IMR-90 (cell line): ENCODE measurements around the gene ANKMY1. TPM values are rescaled to one million over a fixed set of nuclear protein-coding genes. Genes with fewer than 3 reads are reported as not detected.

ENCODE experiments used
- ATAC-seq: fragments of 200-7000 bp; cut with Tn5 transposase; 2 replicates; pipeline ENCODE4 v1.9.1; 2020; ENCODE audit warnings: low read depth, mild to moderate bottlenecking, moderate library complexity
- BruUV-seq: library from RNA; stranded (reverse); fragments of 400-500 nt; replicated peaks from 2 replicates; lab custom pipeline; 2021; lab: Mats Ljungman, UMichigan
- CTCF ChIA-PET: fragments of 300-600 bp; formaldehyde crosslinking; extraction: SDS; loops from one replicate; lab custom pipeline; 2021; ENCODE audit warnings: antibody characterized with exemption; lab: Yijun Ruan, JAX
- POLR2A ChIA-PET: fragments of 300-600 bp; sonication (Branson Sonifier 250); formaldehyde crosslinking; loops from one replicate; lab custom pipeline; 2022; ENCODE audit warnings: antibody characterized with exemption; ENCODE audit not compliant: unreplicated experiment; lab: Charles Lee
- DNase-seq: peaks from one replicate; pipeline ENCODE4 v3.0.0; 2013
- H2AFZ ChIP-seq: replicated peaks from 2 replicates; pipeline ENCODE3; 2013; ENCODE audit warnings: low read length, mild to moderate bottlenecking; ENCODE audit not compliant: poor library complexity
- H2AK5ac ChIP-seq: 2 replicates; pipeline ENCODE4 v1.6.1; 2013; ENCODE audit warnings: low read depth, low read length, inconsistent platforms
- H2AK9ac ChIP-seq: replicated peaks from 2 replicates; pipeline ENCODE3; 2013; ENCODE audit warnings: mild to moderate bottlenecking, low read depth, low read length, moderate library complexity; ENCODE audit not compliant: poor library complexity
- H2BK120ac ChIP-seq: 2 replicates; pipeline ENCODE4 v1.6.1; 2013; ENCODE audit warnings: low read depth, low read length, inconsistent platforms
- H2BK15ac ChIP-seq: 3 replicates; pipeline ENCODE4 v1.6.1; 2013; ENCODE audit warnings: low read depth, low read length, inconsistent platforms
- H2BK20ac ChIP-seq: 2 replicates; pipeline ENCODE4 v1.6.1; 2013; ENCODE audit warnings: low read depth, mild to moderate bottlenecking, inconsistent platforms, low read length, moderate library complexity
- H2BK5ac ChIP-seq: 2 replicates; pipeline ENCODE4 v1.6.1; 2013; ENCODE audit warnings: mild to moderate bottlenecking, low read depth, low read length, inconsistent platforms; ENCODE audit not compliant: poor library complexity, severe bottlenecking
- H3K14ac ChIP-seq: replicated peaks from 2 replicates; pipeline ENCODE4 v1.6.1; 2013; ENCODE audit warnings: low read depth, low read length, inconsistent platforms
- H3K18ac ChIP-seq: 2 replicates; pipeline ENCODE4 v1.6.1; 2013; ENCODE audit warnings: low read depth, low read length, control low read depth
- H3K23ac ChIP-seq: 2 replicates; pipeline ENCODE4 v1.6.1; 2013; ENCODE audit warnings: low read depth, low read length, inconsistent platforms
- H3K27ac ChIP-seq: 2 replicates; pipeline ENCODE4 v1.5.1; 2013; ENCODE audit warnings: mild to moderate bottlenecking, control low read depth, low read length; ENCODE audit not compliant: insufficient read depth
- H3K27me3 ChIP-seq: 2 replicates; pipeline ENCODE4 v1.6.1; 2013; ENCODE audit warnings: low read length; ENCODE audit not compliant: control insufficient read depth, insufficient read depth
- H3K36me3 ChIP-seq: 2 replicates; pipeline ENCODE4 v1.6.1; 2013; ENCODE audit warnings: low read length, mixed read lengths; ENCODE audit not compliant: control insufficient read depth, insufficient read depth
- H3K4ac ChIP-seq: 2 replicates; pipeline ENCODE4 v1.6.1; 2013; ENCODE audit warnings: low read depth, low read length, inconsistent platforms
- H3K4me1 ChIP-seq: 2 replicates; pipeline ENCODE4 v1.6.1; 2013; ENCODE audit warnings: low read length, mixed read lengths; ENCODE audit not compliant: control insufficient read depth, insufficient read depth
- H3K4me2 ChIP-seq: 2 replicates; pipeline ENCODE4 v1.6.1; 2013; ENCODE audit warnings: low read depth, mild to moderate bottlenecking, control low read depth, low read length, moderate library complexity
- H3K4me3 ChIP-seq: 2 replicates; pipeline ENCODE4 v1.5.1; 2013; ENCODE audit warnings: low read depth, mild to moderate bottlenecking, control low read depth, low read length, moderate library complexity; ENCODE audit not compliant: insufficient read depth
- H3K56ac ChIP-seq: 2 replicates; pipeline ENCODE4 v1.6.1; 2013; ENCODE audit warnings: low read length, inconsistent platforms; ENCODE audit not compliant: insufficient read depth; ENCODE audit errors: extremely low read depth
- H3K79me1 ChIP-seq, 2 experiments: 2 replicates each; pipeline ENCODE4 v1.6.1; 2013; ENCODE audit warnings: low read length in 2 of 2, inconsistent platforms in 1 of 2, low read depth in 1 of 2
- H3K9ac ChIP-seq: 2 replicates; pipeline ENCODE4 v1.6.1; 2013; ENCODE audit warnings: low read depth, low read length, control low read depth
- H3K9me1 ChIP-seq: 2 replicates; pipeline ENCODE4 v1.6.1; 2013; ENCODE audit warnings: low read length, inconsistent platforms; ENCODE audit not compliant: insufficient read depth
- H3K9me3 ChIP-seq: 2 replicates; pipeline ENCODE4 v1.6.1; 2013; ENCODE audit warnings: low read length; ENCODE audit not compliant: control insufficient read depth, insufficient read depth
- H4K20me1 ChIP-seq: 2 replicates; pipeline ENCODE4 v1.6.1; 2013; ENCODE audit warnings: low read length, inconsistent platforms; ENCODE audit not compliant: insufficient read depth
- H4K5ac ChIP-seq: 2 replicates; pipeline ENCODE4 v1.6.1; 2013; ENCODE audit warnings: mild to moderate bottlenecking, low read depth, low read length, control low read depth
- H4K8ac ChIP-seq, 2 experiments: 2 replicates each; pipeline ENCODE4 v1.6.1; 2013; ENCODE audit warnings: low read depth in 2 of 2, low read length in 2 of 2, control low read depth in 1 of 2, inconsistent platforms in 1 of 2
- H4K91ac ChIP-seq: 2 replicates; pipeline ENCODE4 v1.6.1; 2013; ENCODE audit warnings: low read depth, low read length, inconsistent platforms; ENCODE audit not compliant: insufficient read depth
- BHLHE40 ChIP-seq: fragments of 150-350 bp; IDR thresholded peaks from 2 replicates; pipeline ENCODE4 v1.6.1; 2016; ENCODE audit warnings: mild to moderate bottlenecking, low read depth, low read length
- CHD1 ChIP-seq: IDR thresholded peaks from 2 replicates; pipeline ENCODE4 v1.6.1; 2012; ENCODE audit warnings: low read depth, low read length, improper control_type of control experiment
- ELK1 ChIP-seq: fragments of 150-350 bp; IDR thresholded peaks from 2 replicates; pipeline ENCODE4 v1.6.1; 2016; ENCODE audit warnings: low read depth, mild to moderate bottlenecking, low read length, moderate library complexity, borderline replicate concordance
- MAFK ChIP-seq: IDR thresholded peaks from 2 replicates; pipeline ENCODE4 v1.6.1; 2012; ENCODE audit warnings: low read depth, low read length, improper control_type of control experiment
- MAZ ChIP-seq: IDR thresholded peaks from 2 replicates; pipeline ENCODE4 v1.6.1; 2012; ENCODE audit warnings: low read depth, mild to moderate bottlenecking, low read length, improper control_type of control experiment, moderate library complexity, borderline replicate concordance
- MXI1 ChIP-seq: IDR thresholded peaks from 2 replicates; pipeline ENCODE4 v1.6.1; 2012; ENCODE audit warnings: low read depth, mild to moderate bottlenecking, low read length, moderate library complexity, borderline replicate concordance
- NFE2L2 ChIP-seq: fragments of 150-350 bp; IDR thresholded peaks from 2 replicates; pipeline ENCODE4 v1.6.1; 2016; ENCODE audit warnings: low read depth, mild to moderate bottlenecking, low read length
- POLR2A ChIP-seq: IDR thresholded peaks from 2 replicates; pipeline ENCODE4 v1.6.1; 2012; ENCODE audit warnings: mild to moderate bottlenecking, low read depth, low read length
- RCOR1 ChIP-seq: IDR thresholded peaks from 2 replicates; pipeline ENCODE4 v1.6.1; 2012; ENCODE audit warnings: mild to moderate bottlenecking, low read length, improper control_type of control experiment; ENCODE audit not compliant: insufficient replicate concordance
- RFX5 ChIP-seq: IDR thresholded peaks from 2 replicates; pipeline ENCODE4 v1.8.0; 2012; ENCODE audit warnings: low read depth, mild to moderate bottlenecking, low read length, moderate library complexity
- SMC3 ChIP-seq: fragments of 150-350 bp; IDR thresholded peaks from 2 replicates; pipeline ENCODE4 v1.6.1; 2016; ENCODE audit warnings: low read depth, mild to moderate bottlenecking, antibody characterized with exemption, low read length, moderate library complexity
- USF2 ChIP-seq: fragments of 150-350 bp; IDR thresholded peaks from 2 replicates; pipeline ENCODE4 v1.6.1; 2017; ENCODE audit warnings: mild to moderate bottlenecking, antibody characterized with exemption, low read length, low read depth
- WGBS, 2 experiments: methylation state at CpG; one replicate each; pipeline versions ENCODE4 v1.1.5 to v1.1.7; 2013; ENCODE audit warnings: missing lambda C conversion rate in 2 of 2; ENCODE audit not compliant: insufficient read length in 1 of 2; ENCODE audit errors: extremely low coverage in 2 of 2; 5-methylcytosine and 5-hydroxymethylcytosine counted together
- dilution Hi-C: fragments of 300-500 bp; cut with HindIII; formaldehyde crosslinking; loops from one replicate; pipeline ENCODE4 v1.14.3; 2018; ENCODE audit warnings: low sequenced_read_pairs; ENCODE audit not compliant: unreplicated experiment
- in situ Hi-C: fragments of 300-500 bp; cut with MboI; formaldehyde crosslinking; loops from 3 replicates; pipeline ENCODE4 v1.14.3; 2019; ENCODE audit warnings: low sequenced_read_pairs, inconsistent platforms, mixed read lengths
- intact Hi-C: fragments of 100-400 bp; cut with micrococcal nuclease; formaldehyde crosslinking; loops from 2 replicates; pipeline ENCODE4 v1.10.0; 2022
- polyA plus RNA-seq, 3 experiments: library from polyadenylated mRNA; depleted of rRNA; stranded (reverse); fragments of >200 nt; gene quantifications; 2 replicates each; pipeline ENCODE4 v1.2.3, GENCODE V29; 2012; ENCODE audit warnings: low replicate concordance in 1 of 3
- total RNA-seq: library from RNA; depleted of rRNA; stranded (reverse); fragments of >200 nt; gene quantifications from 2 replicates; pipeline ENCODE4 v1.2.3, GENCODE V29; 2012

ANKMY1 gene
- total and polyA plus RNA-seq, 2 of the 4 experiments (the other 2 are of a cell fraction) = 2.9 to 5.5 TPM

GRCh38 chr2:240551811-240552210, 6.0 kb downstream of the ANKMY1 start:
- Histone ChIP-seq H3K27me3 (no peaks in the 10 kb centered on the region), H2AK9ac (no peak overlapping the region), H2AK5ac (no peak overlapping the region), H3K56ac (no peak overlapping the region), H3K27ac (no peak overlapping the region), H3K4ac (no peak overlapping the region), H3K9me3 (no peaks in the 10 kb centered on the region), H3K36me3 (peaks cover 11% of the 10 kb centered on the region), H3K79me1 (peaks cover 13 to 33% of the 10 kb centered on the region in 2 experiments), H4K91ac (no peak overlapping the region), H3K4me3 (no peak overlapping the region), H3K9me1 (peaks cover 15% of the 10 kb centered on the region; the same call in 1 of the 2 replicates), H3K4me1 (no peaks in the 10 kb centered on the region), H3K14ac (no peak overlapping the region), H2BK5ac (no peak overlapping the region), H3K4me2 (no peak overlapping the region), H2BK15ac (no peak overlapping the region), H4K5ac (no peak overlapping the region), H2BK120ac (no peak overlapping the region), H4K20me1 (peaks cover 9% of the 10 kb centered on the region), H4K8ac (no peak overlapping the region), H3K9ac (no peak overlapping the region), H2BK20ac (no peak overlapping the region), H3K23ac (no peak overlapping the region), H2AFZ (no peak overlapping the region), H3K18ac (no peak overlapping the region)
- BruUV-seq = no TSS peak
- POLR2A ChIA-PET = no interaction called here
- TF ChIP-seq MAZ (no peak), SMC3 (no peak), MAFK (no peak), NFE2L2 (no peak), MXI1 (no peak), ELK1 (no peak), POLR2A (no peak), USF2 (no peak), RFX5 (no peak), RCOR1 (no peak), BHLHE40 (no peak), CHD1 (no peak)
- dilution Hi-C loops (no loop called here), intact Hi-C loops (no loop called here), in situ Hi-C loops (no loop called here)
- DNase-seq (no peak), ATAC-seq (no peak)
- CTCF ChIA-PET = no interaction called here
- WGBS, 2 experiments = no CpG with 5 or more reads among the region's 1 CpG
